Endothelial cell of umbilical vein (primary cell): ENCODE measurements around the gene SYT11. TPM values are rescaled to one million over a fixed set of nuclear protein-coding genes. Genes with fewer than 3 reads are reported as not detected.

ENCODE experiments used
- BruUV-seq: library from RNA; stranded (reverse); fragments of 400-500 nt; replicated peaks from 2 replicates; lab custom pipeline; 2021; lab: Mats Ljungman, UMichigan
- CTCF ChIA-PET: fragments of 300-600, 350-600 bp; sonication (Branson Sonifier 250); formaldehyde crosslinking; loops from one replicate; lab custom pipeline; 2021; ENCODE audit warnings: antibody characterized with exemption, inconsistent platforms; lab: Charles Lee
- POLR2A ChIA-PET: fragments of 300-600, 350-600 bp; sonication (Branson Sonifier 250); formaldehyde crosslinking; loops from one replicate; lab custom pipeline; 2021; ENCODE audit warnings: antibody characterized with exemption, inconsistent platforms; lab: Charles Lee
- DNase-seq: peaks from one replicate; pipeline ENCODE4 v3.0.0-alpha.2; 2011; ENCODE audit warnings: low read depth, low spot score
- FAIRE-seq: peaks from 2 replicates; lab custom pipeline; 2011; peaks lifted over from hg19 to GRCh38; lab: Jason Lieb, UNC
- H2AFZ ChIP-seq: 2 replicates; pipeline ENCODE4 v1.6.0; 2012; ENCODE audit warnings: low read depth, low read length, control low read depth, inconsistent platforms
- H3K27ac ChIP-seq: 2 replicates; pipeline ENCODE4 v1.5.1; 2011; ENCODE audit warnings: low read depth, mild to moderate bottlenecking, control low read depth, low read length, moderate library complexity; ENCODE audit not compliant: insufficient read depth
- H3K27me3 ChIP-seq, 2 experiments: 2 replicates each; pipeline versions ENCODE4 v1.6.0 to v1.6.1; 2011; ENCODE audit warnings: low read length in 2 of 2, mixed read lengths in 1 of 2; ENCODE audit not compliant: control insufficient read depth in 2 of 2, insufficient read depth in 2 of 2
- H3K36me3 ChIP-seq, 2 experiments: 2 replicates in 1 of 2; 3 replicates in 1 of 2; pipeline ENCODE4 v1.5.1; 2011; ENCODE audit warnings: low read length in 2 of 2, mild to moderate bottlenecking in 1 of 2, moderate library complexity in 1 of 2; ENCODE audit not compliant: control insufficient read depth in 2 of 2, insufficient read depth in 2 of 2; ENCODE audit errors: extremely low read depth in 1 of 2
- H3K4me1 ChIP-seq: 3 replicates; pipeline ENCODE4 v1.5.1; 2011; ENCODE audit warnings: mild to moderate bottlenecking, low read length; ENCODE audit not compliant: control insufficient read depth, insufficient read depth; ENCODE audit errors: extremely low read depth
- H3K4me2 ChIP-seq: 2 replicates; pipeline ENCODE4 v1.6.1; 2011; ENCODE audit warnings: low read length, control low read depth, mixed read lengths; ENCODE audit not compliant: insufficient read depth
- H3K4me3 ChIP-seq, 3 experiments: fragments of 200-600 bp in 1 of 3; sonication (generic), shearing (Covaris generic) in 1 of 3; replicated peaks in 1 of 3; 2 replicates each; pipeline ENCODE4 v1.5.1; 2011 to 2016; ENCODE audit warnings: control low read depth in 3 of 3, low read length in 3 of 3, mild to moderate bottlenecking in 2 of 3, inconsistent platforms in 1 of 3, low read depth in 1 of 3, moderate library complexity in 1 of 3; ENCODE audit not compliant: insufficient read depth in 1 of 3
- H3K79me2 ChIP-seq: 2 replicates; pipeline ENCODE4 v1.6.0; 2012; ENCODE audit warnings: low read length, inconsistent platforms; ENCODE audit not compliant: control insufficient read depth, insufficient read depth
- H3K9ac ChIP-seq: replicated peaks from 2 replicates; pipeline ENCODE3; 2011; ENCODE audit warnings: low read length, control low read depth; ENCODE audit not compliant: insufficient read depth; ENCODE audit errors: extremely low read depth
- H3K9me1 ChIP-seq: replicated peaks from 3 replicates; pipeline ENCODE4 v1.6.0; 2011; ENCODE audit warnings: mild to moderate bottlenecking, low read length; ENCODE audit not compliant: control insufficient read depth, insufficient read depth; ENCODE audit errors: extremely low read depth
- H3K9me3 ChIP-seq: replicated peaks from 2 replicates; pipeline ENCODE4 v1.5.1; 2012; ENCODE audit warnings: low read length, inconsistent platforms; ENCODE audit not compliant: control insufficient read depth, insufficient read depth
- H4K20me1 ChIP-seq: replicated peaks from 2 replicates; pipeline ENCODE3; 2011; ENCODE audit warnings: mild to moderate bottlenecking, low read length; ENCODE audit not compliant: control insufficient read depth, insufficient read depth; ENCODE audit errors: extremely low read depth
- CTCF ChIP-seq, 2 donors: IDR thresholded peaks; 1 replicate in 1 of 2; 2 replicates in 1 of 2; pipeline ENCODE4 v1.5.1; 2011; ENCODE audit warnings: low read length in 2 of 2, mild to moderate bottlenecking in 2 of 2, moderate library complexity in 2 of 2, control low read depth in 1 of 2, inconsistent platforms in 1 of 2, low read depth in 1 of 2; ENCODE audit not compliant: insufficient read depth in 1 of 2; ENCODE audit errors: extremely low read depth in 1 of 2
- EZH2 ChIP-seq: IDR thresholded peaks from 2 replicates; pipeline ENCODE4 v1.6.1; 2012; ENCODE audit warnings: borderline replicate concordance, low read depth, mild to moderate bottlenecking, moderate library complexity, low read length, inconsistent platforms; ENCODE audit not compliant: severe bottlenecking
- FOS ChIP-seq: IDR thresholded peaks from 2 replicates; pipeline ENCODE4 v1.6.1; 2011; ENCODE audit warnings: mild to moderate bottlenecking, low read length, moderate library complexity, borderline replicate concordance; ENCODE audit not compliant: insufficient read depth
- GATA2 ChIP-seq: IDR thresholded peaks from 2 replicates; pipeline ENCODE4 v1.7.0; 2011; ENCODE audit warnings: low read depth, mild to moderate bottlenecking, moderate library complexity, mixed read lengths, low read length; ENCODE audit not compliant: insufficient read length, insufficient read depth
- JUN ChIP-seq: IDR thresholded peaks from 2 replicates; pipeline ENCODE4 v1.6.1; 2011; ENCODE audit warnings: borderline replicate concordance, low read depth; ENCODE audit not compliant: insufficient read length, insufficient read depth
- MAX ChIP-seq: IDR thresholded peaks from 2 replicates; pipeline ENCODE4 v1.6.1; 2011; ENCODE audit not compliant: insufficient read depth, insufficient read length
- MYC ChIP-seq: IDR thresholded peaks from one replicate; pipeline ENCODE4 v1.6.1; 2011; ENCODE audit warnings: mild to moderate bottlenecking, low read depth, low read length
- POLR2A ChIP-seq: IDR thresholded peaks from 2 replicates; pipeline ENCODE4 v1.6.1; 2012; ENCODE audit warnings: low read depth, mild to moderate bottlenecking, control low read depth, low read length
- POLR2AphosphoS5 ChIP-seq: IDR thresholded peaks from 2 replicates; pipeline ENCODE4 v1.6.1; 2012; ENCODE audit warnings: low read depth, mild to moderate bottlenecking, control low read depth, low read length, moderate library complexity; ENCODE audit not compliant: insufficient read depth
- dilution Hi-C: fragments of 300-500 bp; cut with MboI; formaldehyde crosslinking; loops from one replicate; pipeline ENCODE4 v1.15.0; 2019; ENCODE audit warnings: low sequenced_read_pairs; ENCODE audit not compliant: extremely low pct_ligation_motif_present
- intact Hi-C: fragments of 100-400 bp; cut with micrococcal nuclease; formaldehyde crosslinking; loops from one replicate; pipeline ENCODE4 v1.10.0; 2022
- polyA plus RNA-seq, 4 experiments: library from polyadenylated mRNA; depleted of rRNA in 3 of 4; stranded (reverse) in 3 of 4; unstranded in 1 of 4; fragments of >200 nt; gene quantifications; 2 replicates each; pipeline versions ENCODE4 v1.2.1 to v1.2.3, GENCODE V29; 2011 to 2012; ENCODE audit warnings: missing spikeins in 1 of 4
- total RNA-seq: library from RNA; stranded (reverse); gene quantifications from 2 replicates; pipeline ENCODE4 v1.2.3, GENCODE V29; 2021

SYT11 gene
- total and polyA plus RNA-seq, 2 donors (not counting 3 experiments of a cell fraction or from before 2014, with no cell fraction given) = 28.2 to 36.5 TPM

GRCh38 chr1:155897746-155898145 lies 38.4 kb downstream of the SYT11 start:
- TF ChIP-seq MAX = no peak
- TF ChIP-seq POLR2AphosphoS5 = no peak
- no peak for TF ChIP-seq JUN
- no peak for TF ChIP-seq FOS
- no peak for TF ChIP-seq MYC
- no peak for TF ChIP-seq GATA2
- no peak for TF ChIP-seq CTCF (IDR thresholded peaks at IDR 0.05; ENCODE audit: extremely low read depth in 1 of 2, insufficient read depth in 1 of 2, low read depth in 1 of 2, low read length in 2 of 2)
- no peak for TF ChIP-seq POLR2A
- no peak for TF ChIP-seq EZH2
- peaks cover 16% of the 10 kb centered on the region for H3K4me1 ChIP-seq
- dilution Hi-C loops (no loop called here), intact Hi-C loops (no loop called here)
- DNase-seq (no peak), FAIRE-seq (no peak)
- H3K9me1 ChIP-seq = no peaks in the 10 kb centered on the region
- no peak overlapping the region for H3K9ac ChIP-seq
- H4K20me1 ChIP-seq = no peaks in the 10 kb centered on the region
- H3K4me3 ChIP-seq = no peak overlapping the region
- no peak overlapping the region for H3K27ac ChIP-seq
- POLR2A ChIA-PET = interaction anchor here (0.6 kb wide), 1 partner anchor 9 kb away, joined by 3 read pairs; no protein-coding TSS in a partner anchor
- H3K9me3 ChIP-seq = no peaks in the 10 kb centered on the region
- H2AFZ ChIP-seq = no peak overlapping the region
- no peaks in the 10 kb centered on the region for H3K79me2 ChIP-seq
- H3K27me3 ChIP-seq = no peaks in the 10 kb centered on the region
- H3K4me2 ChIP-seq = no peak overlapping the region
- no TSS peak for BruUV-seq
- H3K36me3 ChIP-seq = peaks cover 16 to 29% of the 10 kb centered on the region in 2 experiments
- CTCF ChIA-PET = no interaction called here
